SU-DHL-6 (cell line): ENCODE data around the gene C3orf22.

Source experiments
- H2AFZ ChIP-seq: fragments of 200-600 bp; sonication (generic); 2 replicates; pipeline ENCODE4 v1.6.1; 2014; ENCODE audit warnings: low read depth, mild to moderate bottlenecking, moderate library complexity, mixed read lengths, antibody characterized with exemption, low read length; ENCODE audit not compliant: severe bottlenecking
- H3F3A ChIP-seq: fragments of 200-600 bp; shearing (Covaris generic); 2 replicates; pipeline ENCODE4 v1.6.0; 2016; ENCODE audit warnings: antibody characterized with exemption, mild to moderate bottlenecking; ENCODE audit not compliant: insufficient read depth
- H3K27ac ChIP-seq: fragments of 200-600 bp; sonication (generic); 2 replicates; pipeline ENCODE4 v1.5.1; 2016; ENCODE audit warnings: low read depth, mild to moderate bottlenecking, low read length, moderate library complexity, mixed read lengths
- H3K27me3 ChIP-seq: fragments of 200-600 bp; sonication (generic), shearing (Covaris generic); 2 replicates; pipeline ENCODE4 v1.6.0; 2014; ENCODE audit warnings: mild to moderate bottlenecking, low read length
- H3K36me3 ChIP-seq: fragments of 200-600 bp; sonication (generic); 2 replicates; pipeline ENCODE4 v1.6.1; 2014; ENCODE audit warnings: mild to moderate bottlenecking, low read length, mixed read lengths
- H3K4me2 ChIP-seq: fragments of 300-600, 200-600 bp; shearing (Covaris generic), sonication (generic); 2 replicates; pipeline ENCODE4 v1.6.0; 2014; ENCODE audit warnings: low read length, low read depth, mild to moderate bottlenecking; ENCODE audit not compliant: poor library complexity, severe bottlenecking
- H3K4me3 ChIP-seq: fragments of 200-600 bp; sonication (generic); 2 replicates; pipeline ENCODE4 v1.5.1; 2014; ENCODE audit warnings: antibody characterized with exemption, low read length, mild to moderate bottlenecking, mixed read lengths; ENCODE audit not compliant: insufficient read depth, poor library complexity, severe bottlenecking
- H3K79me2 ChIP-seq: fragments of 200-600 bp; sonication (generic); 2 replicates; pipeline ENCODE4 v1.6.1; 2014; ENCODE audit warnings: mild to moderate bottlenecking, low read length, moderate library complexity; ENCODE audit not compliant: insufficient read depth
- H3K9ac ChIP-seq: fragments of 200-600 bp; sonication (generic); 2 replicates; pipeline ENCODE4 v1.7.0; 2014; ENCODE audit warnings: mild to moderate bottlenecking, low read length
- H3K9me2 ChIP-seq: fragments of 200-600 bp; sonication (generic); replicated peaks from 2 replicates; pipeline ENCODE4 v1.6.1; 2014; ENCODE audit warnings: low read length; ENCODE audit not compliant: insufficient read depth
- H3K9me3 ChIP-seq: fragments of 200-600 bp; sonication (generic); 2 replicates; pipeline ENCODE4 v1.6.1; 2014; ENCODE audit warnings: low read length, mixed read lengths; ENCODE audit not compliant: insufficient read depth
- H4K20me1 ChIP-seq: fragments of 200-600 bp; sonication (generic); 2 replicates; pipeline ENCODE4 v1.6.1; 2014; ENCODE audit warnings: low read depth, mild to moderate bottlenecking, antibody characterized with exemption, low read length, moderate library complexity, mixed read lengths
- EZH2phosphoT487 ChIP-seq: fragments of 200-600 bp; sonication (generic), shearing (Covaris generic); conservative IDR thresholded peaks from 2 replicates; pipeline ENCODE4 v1.6.1; 2018; ENCODE audit warnings: mild to moderate bottlenecking, antibody characterized with exemption, low read length, moderate library complexity, mixed read lengths
- TF ChIP-seq, protein P1 (sequence below): fragments of 200-600 bp; sonication (generic); IDR thresholded peaks from one replicate; pipeline ENCODE4 v1.5.1; 2017; ENCODE audit warnings: antibody characterized with exemption, mild to moderate bottlenecking, low read length, moderate library complexity; ENCODE audit not compliant: insufficient read depth, poor library complexity, severe bottlenecking

The C3orf22 gene

DNA sequence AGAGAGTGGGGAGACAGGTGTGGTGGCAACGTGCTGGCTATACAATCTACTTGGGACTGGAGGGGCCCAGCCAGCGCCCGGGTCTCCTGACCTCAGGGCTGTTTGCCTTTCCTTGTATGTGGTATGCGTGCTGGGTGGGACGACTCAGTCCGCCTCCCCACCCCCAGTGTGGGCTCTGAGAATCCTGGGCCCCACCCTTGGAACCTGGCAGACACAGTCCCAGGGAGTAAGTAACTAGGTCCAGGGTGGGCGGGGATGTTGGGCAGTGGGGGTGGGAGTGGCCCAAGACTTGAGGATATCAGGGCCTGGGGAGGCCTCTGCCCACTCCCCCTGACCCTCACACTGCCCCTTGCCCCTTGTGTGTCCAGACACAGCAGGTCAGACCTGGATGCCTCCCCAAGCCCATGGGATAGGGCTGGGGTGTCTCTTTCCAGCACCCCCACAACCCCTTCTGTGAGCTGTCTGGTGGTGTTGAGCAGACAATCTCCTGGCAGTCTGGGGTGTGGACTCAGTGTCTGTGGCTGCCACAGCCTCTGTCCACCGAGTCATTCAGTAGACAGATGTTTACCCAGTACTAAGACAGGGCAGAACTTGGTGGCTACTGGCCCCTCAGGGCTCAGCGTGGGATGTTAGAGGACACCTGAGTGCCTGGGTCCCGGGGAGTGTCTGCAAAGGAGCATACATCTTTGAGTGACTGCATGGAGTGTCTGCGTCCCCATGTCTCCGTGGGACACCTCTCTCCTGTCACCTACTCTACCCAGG, 33.5 kb downstream of the C3orf22 start:
- Histone ChIP-seq H3K4me3 (no peak overlapping the region), H2AFZ (no peak overlapping the region), H3K4me2 (no peak overlapping the region), H3K79me2 (no peaks in the 10 kb centered on the region), H3K9me3 (no peaks in the 10 kb centered on the region), H3K36me3 (no peaks in the 10 kb centered on the region), H3K9ac (no peak overlapping the region), H3K27ac (no peak overlapping the region), H3K9me2 (no peaks in the 10 kb centered on the region), H4K20me1 (no peaks in the 10 kb centered on the region), H3F3A (no peaks in the 10 kb centered on the region), H3K27me3 (no peaks in the 10 kb centered on the region)
- TF ChIP-seq, protein P1, sequence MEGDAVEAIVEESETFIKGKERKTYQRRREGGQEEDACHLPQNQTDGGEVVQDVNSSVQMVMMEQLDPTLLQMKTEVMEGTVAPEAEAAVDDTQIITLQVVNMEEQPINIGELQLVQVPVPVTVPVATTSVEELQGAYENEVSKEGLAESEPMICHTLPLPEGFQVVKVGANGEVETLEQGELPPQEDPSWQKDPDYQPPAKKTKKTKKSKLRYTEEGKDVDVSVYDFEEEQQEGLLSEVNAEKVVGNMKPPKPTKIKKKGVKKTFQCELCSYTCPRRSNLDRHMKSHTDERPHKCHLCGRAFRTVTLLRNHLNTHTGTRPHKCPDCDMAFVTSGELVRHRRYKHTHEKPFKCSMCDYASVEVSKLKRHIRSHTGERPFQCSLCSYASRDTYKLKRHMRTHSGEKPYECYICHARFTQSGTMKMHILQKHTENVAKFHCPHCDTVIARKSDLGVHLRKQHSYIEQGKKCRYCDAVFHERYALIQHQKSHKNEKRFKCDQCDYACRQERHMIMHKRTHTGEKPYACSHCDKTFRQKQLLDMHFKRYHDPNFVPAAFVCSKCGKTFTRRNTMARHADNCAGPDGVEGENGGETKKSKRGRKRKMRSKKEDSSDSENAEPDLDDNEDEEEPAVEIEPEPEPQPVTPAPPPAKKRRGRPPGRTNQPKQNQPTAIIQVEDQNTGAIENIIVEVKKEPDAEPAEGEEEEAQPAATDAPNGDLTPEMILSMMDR: no peak
- no peak for TF ChIP-seq EZH2phosphoT487

DNA sequence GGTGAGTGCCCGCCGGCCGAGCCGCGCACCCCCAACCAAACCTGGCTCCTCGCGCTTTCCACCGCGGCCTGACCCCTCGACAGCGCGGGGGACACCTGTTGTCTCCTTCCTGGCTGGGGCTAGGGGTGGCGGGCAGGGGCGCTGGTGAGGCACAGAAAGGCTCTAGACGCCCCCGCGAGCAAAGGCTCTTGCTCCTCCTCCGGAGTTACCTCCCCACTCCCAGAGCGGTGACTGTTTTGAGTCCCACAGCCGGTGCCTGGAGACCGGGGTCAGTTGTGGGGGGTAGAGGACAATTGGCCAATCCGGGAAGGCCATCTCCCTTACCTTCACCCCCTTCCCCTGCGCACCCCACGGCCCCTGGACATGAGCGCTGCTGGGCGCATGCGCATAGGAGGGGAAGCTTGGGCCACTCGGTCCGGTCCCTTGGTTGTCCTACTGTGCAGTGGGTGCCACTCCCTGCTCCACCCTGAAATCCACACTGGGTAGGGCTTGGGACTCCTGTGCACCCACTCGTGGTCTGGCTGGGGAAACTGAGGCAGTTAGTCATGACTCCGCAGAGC, 34.2 kb downstream of the C3orf22 start:
- Histone ChIP-seq H3K9me3 (no peaks in the 10 kb centered on the region), H3K27ac (no peak overlapping the region), H3K9me2 (no peaks in the 10 kb centered on the region), H3K9ac (no peak overlapping the region), H3K4me2 (no peak overlapping the region), H2AFZ (no peak overlapping the region), H3K79me2 (no peaks in the 10 kb centered on the region), H3F3A (no peaks in the 10 kb centered on the region), H3K36me3 (no peaks in the 10 kb centered on the region), H4K20me1 (no peaks in the 10 kb centered on the region), H3K4me3 (no peak overlapping the region), H3K27me3 (no peaks in the 10 kb centered on the region)
- TF ChIP-seq, protein P1: no peak
- TF ChIP-seq EZH2phosphoT487: no peak

DNA sequence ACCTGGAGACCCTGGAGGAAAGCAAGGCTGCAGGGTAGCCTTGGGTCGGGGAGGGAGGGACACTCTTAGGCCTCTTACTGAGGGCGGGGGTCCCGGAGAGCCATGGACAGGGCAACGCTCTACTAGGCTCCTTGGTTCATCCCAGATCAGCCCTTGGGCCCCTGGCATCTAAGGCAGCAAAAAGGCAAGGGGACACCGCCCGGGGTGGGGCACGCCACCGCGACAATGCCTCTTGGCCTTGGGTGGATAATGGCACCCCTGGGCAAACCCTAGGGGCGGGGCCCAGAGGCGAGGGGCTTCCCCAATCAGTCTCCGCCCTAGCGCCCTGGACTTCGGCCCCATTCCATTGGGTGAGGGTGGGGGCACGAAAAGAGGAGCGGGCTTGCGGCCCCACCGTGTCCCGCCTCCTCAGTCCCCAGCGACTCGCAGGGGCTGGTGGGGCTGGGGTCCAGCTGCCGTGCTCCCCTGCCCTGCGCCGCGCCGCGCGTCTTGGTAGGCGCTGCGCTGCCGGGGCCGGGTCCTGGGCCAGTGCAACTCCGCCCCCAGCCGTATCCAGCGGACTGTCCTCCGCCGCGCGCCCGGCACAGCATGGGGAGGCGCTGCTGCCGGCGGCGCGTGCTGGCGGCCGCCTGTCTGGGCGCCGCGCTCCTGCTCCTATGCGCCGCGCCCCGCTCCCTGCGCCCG, 34.8 kb downstream of the C3orf22 start, which contains the start of gene CHST13:
TSS of gene CHST13 (plus strand) at position 411 of the 684 bp plus-strand sequence. CDS start at position 589, 178 bp downstream.
- Histone ChIP-seq H2AFZ (no peak within 1 kb of the TSS), H3K4me2 (no peak within 1 kb of the TSS), H4K20me1 (no peaks in the 10 kb centered on the region), H3K9ac (no peak within 1 kb of the TSS), H3K27me3 (no peaks in the 10 kb centered on the region), H3K9me3 (no peaks in the 10 kb centered on the region), H3K36me3 (no peaks in the 10 kb centered on the region), H3K79me2 (no peaks in the 10 kb centered on the region), H3K27ac (no peak within 1 kb of the TSS), H3F3A (no peaks in the 10 kb centered on the region), H3K4me3 (no peak within 1 kb of the TSS), H3K9me2 (no peaks in the 10 kb centered on the region)
- TF ChIP-seq, protein P1: no peak
- no peak for TF ChIP-seq EZH2phosphoT487
